Measurements from ENCODE around the gene DHTKD1.

DNA sequence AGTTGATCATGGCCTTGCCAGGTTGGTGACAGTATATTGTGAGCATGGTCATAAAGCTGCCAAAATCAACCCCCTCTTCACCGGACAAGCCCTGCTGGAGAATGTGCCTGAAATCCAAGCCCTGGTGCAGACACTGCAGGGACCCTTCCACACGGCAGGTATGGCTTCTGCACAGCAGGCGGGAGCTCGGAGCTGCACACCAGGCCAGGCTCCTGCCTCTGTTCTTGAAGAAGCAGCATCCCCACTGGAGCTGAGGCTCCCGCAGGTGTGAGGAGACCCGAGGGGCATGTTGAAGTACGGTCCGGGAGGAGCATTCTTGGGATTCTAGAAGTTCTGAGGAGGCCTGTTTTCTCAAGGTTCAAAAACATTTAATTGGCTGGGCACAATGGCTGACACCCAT is 12.7 kb downstream of the DHTKD1 start:
- TF ChIP-seq, protein P1, sequence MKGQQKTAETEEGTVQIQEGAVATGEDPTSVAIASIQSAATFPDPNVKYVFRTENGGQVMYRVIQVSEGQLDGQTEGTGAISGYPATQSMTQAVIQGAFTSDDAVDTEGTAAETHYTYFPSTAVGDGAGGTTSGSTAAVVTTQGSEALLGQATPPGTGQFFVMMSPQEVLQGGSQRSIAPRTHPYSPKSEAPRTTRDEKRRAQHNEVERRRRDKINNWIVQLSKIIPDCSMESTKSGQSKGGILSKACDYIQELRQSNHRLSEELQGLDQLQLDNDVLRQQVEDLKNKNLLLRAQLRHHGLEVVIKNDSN (IDR thresholded peaks at IDR 0.05; ENCODE audit: borderline replicate concordance, extremely low read length, insufficient read depth, low read depth, low read length) = no peak
- no peak for TF ChIP-seq POLR2AphosphoS5 (IDR thresholded peaks at IDR 0.05; ENCODE audit: low read length)
- TF ChIP-seq, protein P2, sequence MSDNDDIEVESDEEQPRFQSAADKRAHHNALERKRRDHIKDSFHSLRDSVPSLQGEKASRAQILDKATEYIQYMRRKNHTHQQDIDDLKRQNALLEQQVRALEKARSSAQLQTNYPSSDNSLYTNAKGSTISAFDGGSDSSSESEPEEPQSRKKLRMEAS (IDR thresholded peaks at IDR 0.05; ENCODE audit: low read depth, low read length) = no peak
- TF ChIP-seq TARDBP (IDR thresholded peaks at IDR 0.05; ENCODE audit: borderline replicate concordance) = no peak
